GM13976 (cell line): ENCODE measurements around the gene LPAR5.
A peak's percentile ranks its signal among the peaks of the same experiment; 100 is the strongest.

Experiments
- DNase-seq: peaks from one replicate; pipeline ENCODE4 v3.0.0; 2012; ENCODE audit warnings: low spot score
- CTCF ChIP-seq: IDR thresholded peaks from 2 replicates; pipeline ENCODE4 v1.5.1; 2012; ENCODE audit warnings: borderline replicate concordance, mild to moderate bottlenecking; ENCODE audit not compliant: insufficient read depth; ENCODE audit errors: extremely low read depth, missing control alignments, control extremely low read depth
- in situ Hi-C: fragments of 300-500 bp; cut with MboI; formaldehyde crosslinking; loops from one replicate; pipeline ENCODE4 v1.12.0; 2022; ENCODE audit warnings: low sequenced_read_pairs, mixed read lengths, inconsistent platforms; ENCODE audit not compliant: unreplicated experiment

LPAR5 gene

GRCh38 chr12:6641131-6641530, 5.4 kb upstream of the LPAR5 start:
- no peak for DNase-seq
- in situ Hi-C loops, result no loop called here
- TF ChIP-seq CTCF, result no peak

- in situ Hi-C loops, result no loop called here
- DNase-seq, result no peak
- TF ChIP-seq CTCF, result no peak
Observed at GRCh38 chr12:6640497-6640896, 4.7 kb upstream of the LPAR5 start.

GRCh38 chr12:6639151-6639801, 3.5 kb upstream of the LPAR5 start:
- DNase-seq, result no peak
- no peak for TF ChIP-seq CTCF
- in situ Hi-C loops, result no loop called here

GRCh38 chr12:6638305-6638704, 2.5 kb upstream of the LPAR5 start:
- in situ Hi-C loops, result no loop called here
- TF ChIP-seq CTCF, result no peak
- no peak for DNase-seq

- TF ChIP-seq CTCF, result no peak
- in situ Hi-C loops, result no loop called here
- DNase-seq, result peak; percentile 76
Observed at GRCh38 chr12:6635375-6635855, 344 bp downstream of the LPAR5 start.

- DNase-seq, result peak; percentile 76
- in situ Hi-C loops, result no loop called here
- TF ChIP-seq CTCF, result no peak
Observed at GRCh38 chr12:6632026-6632983, 3.5 kb downstream of the LPAR5 start.
